BE2C (cell line): ENCODE measurements around the gene GBX2.

Experiments
- DNase-seq: peaks from one replicate; pipeline ENCODE4 v3.0.0-alpha.2; 2020
- H3K27me3 ChIP-seq: fragments of 250-450 bp; sonication (Bioruptor Pico); 2 replicates; pipeline ENCODE4 v1.5.1; 2020; ENCODE audit warnings: mild to moderate bottlenecking
- H3K36me3 ChIP-seq: fragments of 250-450 bp; sonication (Bioruptor Pico); 2 replicates; pipeline ENCODE4 v1.5.1; 2020; ENCODE audit warnings: mild to moderate bottlenecking
- H3K4me1 ChIP-seq: fragments of 250-450 bp; sonication (Bioruptor Pico); 2 replicates; pipeline ENCODE4 v1.5.1; 2020
- H3K4me3 ChIP-seq: 2 replicates; pipeline ENCODE4 v1.5.1; 2011; ENCODE audit warnings: low read depth, low read length
- H3K9me3 ChIP-seq: fragments of 250-450 bp; sonication (Bioruptor Pico); 2 replicates; pipeline ENCODE4 v1.5.1; 2020
- CTCF ChIP-seq: IDR thresholded peaks from 2 replicates; pipeline ENCODE4 v1.5.1; 2012; ENCODE audit warnings: mild to moderate bottlenecking, low read depth, low read length

Gene GBX2

GRCh38 chr2:236207472-236207871, 39.3 kb upstream of the GBX2 start:
- H3K4me3 ChIP-seq: no peak overlapping the region
- H3K36me3 ChIP-seq: no peaks in the 10 kb centered on the region
- no peaks in the 10 kb centered on the region for H3K4me1 ChIP-seq
- no peak for DNase-seq
- TF ChIP-seq CTCF: no peak
- H3K9me3 ChIP-seq: no peaks in the 10 kb centered on the region
- H3K27me3 ChIP-seq: peaks cover 4% of the 10 kb centered on the region

- no peaks in the 10 kb centered on the region for H3K36me3 ChIP-seq
- H3K9me3 ChIP-seq: no peaks in the 10 kb centered on the region
- DNase-seq: no peak
- H3K4me3 ChIP-seq: no peak overlapping the region
- H3K4me1 ChIP-seq: no peaks in the 10 kb centered on the region
- peaks cover under 1% of the 10 kb centered on the region for H3K27me3 ChIP-seq
- TF ChIP-seq CTCF: no peak
Observed at GRCh38 chr2:236205867-236206645, 37.9 kb upstream of the GBX2 start.

- Histone ChIP-seq H3K36me3 (no peaks in the 10 kb centered on the region), H3K4me3 (no peak overlapping the region), H3K9me3 (no peaks in the 10 kb centered on the region), H3K27me3 (peaks cover 8% of the 10 kb centered on the region), H3K4me1 (no peaks in the 10 kb centered on the region)
- DNase-seq: no peak
- TF ChIP-seq CTCF: no peak
Observed at GRCh38 chr2:236204953-236205352, 36.8 kb upstream of the GBX2 start.

- no peak for TF ChIP-seq CTCF
- Histone ChIP-seq H3K9me3 (no peaks in the 10 kb centered on the region), H3K4me1 (no peaks in the 10 kb centered on the region), H3K4me3 (no peak overlapping the region), H3K36me3 (no peaks in the 10 kb centered on the region), H3K27me3 (peaks cover 14% of the 10 kb centered on the region)
- DNase-seq: no peak
Observed at GRCh38 chr2:236200378-236200777, 32.2 kb upstream of the GBX2 start.

GRCh38 chr2:236196366-236196765, 28.2 kb upstream of the GBX2 start:
- DNase-seq: no peak
- Histone ChIP-seq H3K9me3 (no peaks in the 10 kb centered on the region), H3K36me3 (no peaks in the 10 kb centered on the region), H3K27me3 (peaks cover 14% of the 10 kb centered on the region), H3K4me3 (no peak overlapping the region), H3K4me1 (no peaks in the 10 kb centered on the region)
- no peak for TF ChIP-seq CTCF

GRCh38 chr2:236195726-236196125, 27.5 kb upstream of the GBX2 start:
- no peak for TF ChIP-seq CTCF
- H3K36me3 ChIP-seq: no peaks in the 10 kb centered on the region
- no peaks in the 10 kb centered on the region for H3K9me3 ChIP-seq
- no peak for DNase-seq
- peaks cover 10% of the 10 kb centered on the region for H3K27me3 ChIP-seq
- H3K4me3 ChIP-seq: no peak overlapping the region
- no peaks in the 10 kb centered on the region for H3K4me1 ChIP-seq
